Bronchial epithelial cell (primary cell): Measurements from ENCODE around the gene MINDY4B. TPM values are rescaled to one million over a fixed set of nuclear protein-coding genes. Genes with fewer than 3 reads are reported as not detected.

Source experiments
- DNase-seq: peaks from one replicate; pipeline ENCODE4 v3.0.0-alpha.2; 2010; ENCODE audit warnings: low read depth
- FAIRE-seq: peaks from 2 replicates; lab custom pipeline; 2011; peaks lifted over from hg19 to GRCh38; lab: Jason Lieb, UNC
- H3K27me3 ChIP-seq: 2 replicates; pipeline ENCODE4 v1.5.1; 2011; ENCODE audit warnings: low read length; ENCODE audit not compliant: control insufficient read depth, insufficient read depth
- H3K36me3 ChIP-seq: 2 replicates; pipeline ENCODE4 v1.5.1; 2011; ENCODE audit warnings: low read length; ENCODE audit not compliant: control insufficient read depth, insufficient read depth
- H3K4me3 ChIP-seq: 2 replicates; pipeline ENCODE4 v1.5.1; 2011; ENCODE audit warnings: mild to moderate bottlenecking, low read depth, low read length, control low read depth
- CTCF ChIP-seq: IDR thresholded peaks from 2 replicates; pipeline ENCODE4 v1.5.1; 2011; ENCODE audit warnings: mild to moderate bottlenecking, moderate library complexity, low read length, control low read depth, inconsistent platforms; ENCODE audit not compliant: insufficient read depth, severe bottlenecking
- total RNA-seq: library from RNA; depleted of rRNA; stranded (reverse); fragments of >200 nt; gene quantifications from 2 replicates; pipeline ENCODE4 v1.2.1, GENCODE V29; 2014

Gene MINDY4B
- total RNA-seq, 1 donor from 2014 or later: not detected

- H3K27me3 ChIP-seq: peaks cover 12% of the 10 kb centered on the region
- FAIRE-seq (no peak), DNase-seq (no peak)
Observed at GRCh38 chr3:150933473-150933995, 28.3 kb upstream of the MINDY4B start.

GRCh38 chr3:150931745-150932144 lies 26.5 kb upstream of the MINDY4B start:
- no peak for TF ChIP-seq CTCF
- peaks cover 4% of the 10 kb centered on the region for H3K27me3 ChIP-seq
- no peaks in the 10 kb centered on the region for H3K36me3 ChIP-seq
- H3K4me3 ChIP-seq: no peak overlapping the region
- no peak for FAIRE-seq
- no peak for DNase-seq

More at GRCh38 chr3:150933473-150933995, 28.3 kb upstream of the MINDY4B start:
- Histone ChIP-seq H3K4me3 (no peak overlapping the region), H3K36me3 (no peaks in the 10 kb centered on the region)
- no peak for TF ChIP-seq CTCF

- Histone ChIP-seq H3K27me3 (peaks cover 2% of the 10 kb centered on the region), H3K4me3 (no peak overlapping the region), H3K36me3 (no peaks in the 10 kb centered on the region)
- no peak for TF ChIP-seq CTCF
- DNase-seq: no peak
- FAIRE-seq: no peak
Observed at GRCh38 chr3:150930839-150931238, 25.6 kb upstream of the MINDY4B start.

GRCh38 chr3:150928234-150928633 lies 23.0 kb upstream of the MINDY4B start:
- FAIRE-seq (no peak), DNase-seq (no peak)
- Histone ChIP-seq H3K4me3 (no peak overlapping the region), H3K36me3 (no peaks in the 10 kb centered on the region), H3K27me3 (peaks cover 2% of the 10 kb centered on the region)
- no peak for TF ChIP-seq CTCF

GRCh38 chr3:150926328-150926727 lies 21.1 kb upstream of the MINDY4B start:
- DNase-seq (no peak), FAIRE-seq (no peak)
- TF ChIP-seq CTCF: no peak
- H3K36me3 ChIP-seq: no peaks in the 10 kb centered on the region
- no peak overlapping the region for H3K4me3 ChIP-seq
- H3K27me3 ChIP-seq: peaks cover 2% of the 10 kb centered on the region

GRCh38 chr3:150925751-150926201 lies 20.5 kb upstream of the MINDY4B start:
- no peak overlapping the region for H3K4me3 ChIP-seq
- DNase-seq (peak; percentile 41), FAIRE-seq (no peak)
- peaks cover 2% of the 10 kb centered on the region for H3K27me3 ChIP-seq
- no peaks in the 10 kb centered on the region for H3K36me3 ChIP-seq
- peak; percentile 84 for TF ChIP-seq CTCF
